ELR (cell line): ENCODE data around the gene CTNNA1.

ENCODE experiments used
- DNase-seq: peaks from one replicate; pipeline ENCODE4 v3.0.0-alpha.2; 2015; ENCODE audit warnings: low read depth

CTNNA1 gene

DNA sequence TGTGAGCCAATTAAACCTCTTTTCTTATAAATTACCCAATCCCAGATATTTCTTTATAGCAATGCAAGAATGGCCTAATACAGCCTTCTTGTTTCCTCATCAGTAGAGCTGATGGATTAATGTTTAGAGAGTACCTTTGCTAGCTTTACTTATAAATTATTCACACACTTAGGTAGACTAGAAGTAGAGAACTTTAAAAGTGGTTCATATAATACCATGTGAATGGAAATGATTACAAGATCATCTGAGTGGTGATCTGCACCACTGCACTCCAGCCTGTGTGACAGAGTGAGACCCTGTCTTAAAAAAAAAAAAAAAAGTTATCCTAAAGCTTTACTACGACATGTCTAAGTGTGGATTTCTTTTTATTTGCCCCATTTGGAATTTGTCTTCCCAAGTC is 145.1 kb downstream of the CTNNA1 start:
- no peak for DNase-seq

DNA sequence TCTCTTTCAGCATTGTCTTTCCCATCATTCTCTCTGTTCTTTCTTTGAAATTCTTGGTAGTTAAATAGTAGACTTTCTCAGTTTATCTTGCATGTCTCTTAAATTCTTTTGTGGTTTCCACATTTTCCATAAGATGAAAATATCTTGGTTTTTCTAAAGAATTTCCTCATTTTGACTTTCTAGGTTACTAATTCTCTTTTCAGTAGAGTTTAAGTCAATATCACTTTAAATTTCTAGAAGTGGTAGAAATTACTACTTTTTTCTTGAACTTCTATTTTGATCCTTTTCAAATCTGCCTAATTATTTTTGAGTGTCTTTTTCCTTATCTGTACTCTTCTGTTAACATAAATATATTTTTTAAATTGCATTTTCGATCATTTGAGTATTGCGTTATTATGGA is 145.5 kb downstream of the CTNNA1 start:
- no peak for DNase-seq

- DNase-seq: peak; percentile 88
These were observed 147.2 kb downstream of the CTNNA1 start for GRCh38 chr5:138900281-138900965.

DNA sequence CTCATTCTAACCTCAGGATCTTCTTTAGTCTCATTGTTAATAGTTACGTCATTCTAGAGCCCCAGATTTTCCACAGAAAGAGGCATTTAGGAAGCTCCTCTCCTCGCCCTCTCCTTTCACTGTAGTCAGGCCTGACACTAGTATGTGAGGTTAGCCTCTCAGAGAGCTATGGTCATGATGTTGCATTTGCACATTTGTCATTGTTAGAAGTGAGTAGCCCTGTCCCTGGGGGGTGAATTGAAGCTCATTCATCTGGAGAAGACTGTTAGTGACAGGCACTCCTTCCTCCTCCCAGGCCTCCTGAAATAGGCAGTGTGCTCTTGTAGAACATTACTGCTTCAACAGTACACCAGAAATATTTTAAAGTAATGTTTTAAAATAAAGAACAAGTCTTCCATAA is 148.5 kb downstream of the CTNNA1 start:
- DNase-seq: no peak

DNA sequence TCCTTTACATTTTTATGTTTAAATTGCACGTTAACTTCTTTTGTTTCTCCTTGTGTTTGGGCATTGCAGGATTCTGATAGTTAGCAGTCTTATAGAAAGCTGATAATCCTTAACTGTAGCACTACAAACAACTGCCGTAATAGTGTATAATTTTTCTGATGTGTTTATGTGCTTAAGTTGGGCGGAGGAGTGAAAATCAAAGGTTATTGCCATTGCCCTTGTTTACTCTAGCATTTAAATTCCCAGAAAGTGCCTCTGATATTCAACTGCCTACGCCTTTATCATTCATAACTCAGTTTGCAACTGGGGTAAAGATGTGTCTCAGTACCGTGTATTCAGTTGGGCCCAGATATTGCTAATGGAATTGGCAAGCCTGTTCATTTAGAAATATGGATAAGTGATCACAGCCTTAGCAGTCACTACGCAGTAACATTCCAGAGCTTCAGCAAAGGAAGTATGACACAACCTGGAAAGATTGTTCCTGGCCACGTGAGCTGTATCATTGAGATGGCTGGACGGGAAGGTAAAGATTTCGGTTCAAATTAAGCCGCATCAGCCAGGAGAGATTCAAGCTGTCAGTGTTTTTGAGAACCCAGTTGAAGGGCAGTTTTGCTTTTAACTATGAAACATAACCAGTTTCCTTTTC is 150.0 kb downstream of the CTNNA1 start:
- DNase-seq: peak; percentile 89

DNA sequence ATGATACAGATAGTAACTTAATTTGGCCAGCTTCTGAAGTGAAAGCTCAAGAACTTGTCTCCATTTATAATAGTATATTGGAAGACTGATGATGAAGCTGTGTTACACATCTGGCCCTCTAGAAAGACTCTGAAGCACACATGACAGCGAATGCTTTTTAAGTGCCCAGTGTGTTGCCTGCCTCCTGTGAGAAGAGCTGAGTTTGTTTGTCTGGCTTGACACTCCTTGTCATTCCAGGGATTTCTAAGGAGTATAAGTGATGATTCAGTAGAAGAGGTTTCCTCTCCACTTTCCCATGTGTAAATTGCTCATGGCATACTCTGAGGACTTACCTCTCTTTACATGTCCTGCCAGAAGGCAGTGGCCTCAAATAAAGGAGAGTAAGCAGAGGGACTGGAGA is 152.3 kb downstream of the CTNNA1 start:
- peak; percentile 85 for DNase-seq

GRCh38 chr5:138909734-138910133 is 156.5 kb downstream of the CTNNA1 start:
- DNase-seq: no peak

DNA sequence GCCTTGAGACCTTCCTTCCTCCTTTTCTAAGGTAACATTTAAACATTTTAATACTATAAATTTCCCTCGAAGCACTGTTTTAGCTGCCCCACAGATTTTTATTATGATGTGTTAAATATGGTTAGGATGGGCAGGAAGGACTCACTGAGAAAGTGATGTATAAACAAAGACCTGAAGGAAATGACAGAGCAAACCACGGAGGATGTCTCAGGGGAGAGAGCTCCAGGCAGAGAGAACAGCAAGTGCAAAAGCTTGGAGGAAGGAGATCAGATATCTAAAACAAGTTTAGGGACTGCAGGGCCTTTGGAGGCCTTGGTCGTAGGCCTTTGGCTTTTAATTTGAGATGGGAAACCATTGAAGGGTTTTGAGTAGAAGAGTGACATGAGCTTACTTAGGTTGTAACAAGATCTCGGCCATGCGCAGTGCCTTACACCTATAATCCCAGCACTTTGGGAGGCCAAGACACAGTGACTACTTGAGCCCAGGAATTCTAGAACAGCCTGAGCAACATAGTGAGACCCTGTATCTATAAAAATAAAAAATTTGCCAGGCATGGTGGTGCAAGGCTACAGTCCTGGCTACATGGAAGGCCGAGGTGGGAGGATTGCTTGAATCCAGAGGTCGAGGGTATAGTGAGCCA is 157.4 kb downstream of the CTNNA1 start:
- peak; percentile 61 for DNase-seq

GRCh38 chr5:138911441-138911840 is 158.2 kb downstream of the CTNNA1 start:
- no peak for DNase-seq

DNA sequence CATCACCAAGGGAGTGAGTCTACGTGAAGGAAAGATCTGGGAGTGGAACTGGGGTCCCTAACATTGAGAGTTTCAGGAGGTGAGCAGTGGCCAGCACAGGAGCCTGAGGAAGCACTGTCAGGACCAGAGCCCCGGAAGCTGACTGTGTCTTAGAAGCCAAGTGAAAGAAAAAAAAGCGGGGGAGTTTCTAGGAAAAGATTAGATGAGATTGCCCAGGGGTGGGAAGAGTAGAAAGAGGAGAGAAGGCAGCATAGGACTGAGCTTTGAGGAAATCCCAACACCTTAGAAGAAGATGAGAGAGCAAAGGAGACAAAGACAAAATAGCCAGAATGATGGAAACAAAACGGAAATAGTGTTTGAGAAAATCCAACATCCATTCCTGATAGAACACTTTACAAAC is 158.9 kb downstream of the CTNNA1 start:
- DNase-seq: no peak

- no peak for DNase-seq
These were observed 160.5 kb downstream of the CTNNA1 start for GRCh38 chr5:138913773-138914172.

DNA sequence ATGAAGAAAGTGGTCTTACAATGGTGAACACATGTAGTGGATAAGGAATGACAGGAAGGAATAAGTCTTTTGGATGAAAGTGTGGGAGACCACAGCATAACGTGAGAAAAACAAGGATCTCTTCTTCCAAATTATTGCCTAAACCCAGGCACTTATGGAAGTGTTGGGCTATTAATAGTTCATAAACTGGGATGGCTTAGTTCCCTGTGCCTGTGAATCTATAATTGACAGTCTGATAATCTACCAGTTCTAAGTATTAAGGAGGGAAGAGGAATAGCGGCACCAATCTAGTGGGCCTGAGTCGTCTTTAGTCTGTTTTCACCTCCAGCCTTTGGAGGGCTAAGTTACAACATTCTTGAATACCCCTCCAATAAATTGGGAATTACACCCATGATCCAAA is 161.1 kb downstream of the CTNNA1 start:
- no peak for DNase-seq

DNA sequence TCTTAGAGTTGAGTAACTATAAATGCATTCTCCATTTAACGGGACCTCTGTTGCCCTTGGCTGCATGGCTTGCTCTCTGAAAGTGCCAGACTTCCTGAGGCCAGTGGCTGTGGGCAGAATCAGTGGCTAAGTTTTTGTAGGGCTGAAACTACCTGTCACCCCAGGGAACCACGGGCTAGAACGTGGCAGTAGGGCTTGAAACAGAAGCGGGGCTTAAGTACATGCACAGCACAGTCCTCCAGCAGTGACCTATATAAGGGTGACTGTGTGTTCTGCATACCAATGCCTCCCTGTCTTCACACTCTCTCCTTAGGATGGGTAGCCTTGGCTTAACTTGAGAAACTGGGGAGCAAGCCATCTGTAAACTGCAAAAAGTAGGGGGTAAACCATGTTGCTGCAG is 165.5 kb downstream of the CTNNA1 start:
- DNase-seq: no peak

GRCh38 chr5:138920181-138920580 is 167.0 kb downstream of the CTNNA1 start:
- no peak for DNase-seq

DNA sequence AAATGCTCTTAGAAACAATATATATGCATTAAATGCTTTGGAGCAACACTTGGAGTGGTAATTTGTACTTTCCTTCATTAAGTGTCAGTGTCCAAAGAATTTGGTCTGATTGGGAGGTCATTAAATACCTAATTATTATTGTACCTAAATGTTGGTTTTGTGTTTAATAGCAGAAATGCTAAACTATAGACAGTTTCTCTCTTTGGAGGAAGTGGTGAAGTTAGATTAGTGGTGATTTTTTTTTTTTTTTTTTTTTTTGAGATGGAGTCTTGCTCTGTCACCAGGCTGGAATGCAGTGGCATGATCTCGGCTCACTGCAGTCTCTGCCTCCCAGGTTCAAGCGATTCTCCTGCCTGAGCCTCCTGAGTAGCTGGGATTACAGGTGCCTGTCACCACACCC is 168.1 kb downstream of the CTNNA1 start:
- DNase-seq: peak; percentile 41

DNA sequence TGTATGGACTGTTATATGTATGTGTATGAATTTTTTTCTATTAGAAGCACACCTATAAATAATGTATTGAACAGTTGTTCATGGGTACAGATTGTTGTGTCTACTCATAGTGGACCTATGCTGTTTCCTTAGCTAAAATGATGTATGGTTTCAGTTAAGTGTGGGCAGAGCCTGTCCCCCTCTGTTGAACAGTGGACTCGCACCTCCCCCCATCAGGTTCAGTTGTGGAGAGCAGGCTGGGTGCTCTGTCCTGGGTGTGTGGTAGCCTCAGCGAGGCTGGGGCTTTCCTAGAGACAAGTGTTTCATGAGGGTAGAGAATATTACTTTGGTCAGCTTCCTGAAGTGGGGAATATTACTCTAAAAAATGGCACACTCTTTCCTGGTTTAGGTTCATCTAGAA is 169.3 kb downstream of the CTNNA1 start:
- no peak for DNase-seq

GRCh38 chr5:138925090-138925635 is 171.9 kb downstream of the CTNNA1 start:
- no peak for DNase-seq

DNA sequence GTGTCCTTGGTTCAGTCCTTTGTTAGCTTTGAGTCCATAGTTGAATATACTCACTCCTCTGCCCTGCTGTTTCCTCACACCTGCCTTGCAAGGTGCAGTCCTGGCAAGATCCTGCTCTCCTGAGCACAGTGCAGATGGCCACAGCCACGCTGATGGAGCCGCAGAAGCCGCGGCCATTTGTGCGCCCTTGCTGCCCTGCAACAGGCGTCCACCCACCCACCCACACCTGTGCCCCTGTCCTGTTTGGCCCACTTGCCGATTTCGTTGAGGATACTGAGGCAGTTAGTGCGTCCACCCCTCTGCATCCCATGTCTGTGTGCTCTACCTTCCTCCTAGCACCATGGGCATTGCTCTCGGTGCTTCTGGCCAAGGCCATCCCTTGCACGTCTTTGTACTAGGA is 173.0 kb downstream of the CTNNA1 start:
- no peak for DNase-seq

- DNase-seq: no peak
These were observed 173.6 kb downstream of the CTNNA1 start for GRCh38 chr5:138926688-138927448.

GRCh38 chr5:138927544-138927943 is 174.3 kb downstream of the CTNNA1 start:
- no peak for DNase-seq

DNA sequence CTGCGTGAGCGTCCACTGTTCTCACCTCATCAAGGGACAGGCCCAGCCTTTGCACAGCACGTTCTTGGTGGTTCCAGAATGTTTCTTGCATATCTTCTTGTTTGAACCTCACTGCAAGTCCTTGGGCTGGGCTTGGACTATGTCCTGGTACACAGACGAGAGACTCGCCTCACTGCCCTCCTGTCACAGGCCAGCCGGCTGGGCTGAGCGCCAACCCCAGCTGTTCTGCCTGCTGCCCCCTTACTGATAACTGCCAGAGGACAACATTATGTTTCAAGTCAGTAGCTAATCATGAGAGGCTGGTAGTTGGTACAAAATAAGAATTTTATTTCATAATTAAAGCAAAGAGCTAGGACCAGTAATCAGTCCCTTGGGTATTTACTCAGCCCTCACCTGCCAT is 174.8 kb downstream of the CTNNA1 start:
- DNase-seq: no peak

DNA sequence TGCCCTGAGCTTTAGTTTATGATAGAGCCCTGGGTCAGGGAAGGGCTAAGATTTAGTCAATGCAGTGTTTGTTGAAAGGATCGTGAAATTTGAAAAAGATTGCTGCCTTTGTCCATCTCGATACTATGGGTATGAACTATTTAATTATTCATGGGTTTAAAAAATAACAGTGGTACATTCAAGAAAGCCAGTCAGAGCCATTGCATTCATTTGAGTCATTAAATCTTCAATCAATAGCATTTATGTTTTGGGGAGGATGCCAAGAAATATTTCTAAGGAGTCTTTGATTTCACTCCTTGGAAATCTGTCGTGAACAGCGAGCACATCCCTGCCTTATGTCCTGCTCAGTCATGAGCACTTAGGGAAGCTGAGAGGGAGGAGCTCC is 176.3 kb downstream of the CTNNA1 start:
- DNase-seq: no peak
